Heart left ventricle (tissue), 13 donors: ENCODE results near the gene DCDC2C.

ENCODE experiments used
- CTCF ChIP-seq, 12 donors: fragments of 200-600 bp; sonication (generic) in 4 of 12; IDR thresholded peaks; one replicate each; pipeline versions ENCODE4 v1.5.0 to v1.8.0; 2018 to 2022; ENCODE audit warnings: antibody characterized with exemption in 12 of 12, mild to moderate bottlenecking in 5 of 12
- POLR2A ChIP-seq, 2 donors: fragments of 450-650 bp; IDR thresholded peaks; one replicate each; pipeline ENCODE4 v1.6.1; 2017; ENCODE audit warnings: antibody characterized with exemption in 2 of 2, mild to moderate bottlenecking in 2 of 2, moderate library complexity in 2 of 2
- donor health status: ischemic (EF 13 %, LVEDD 7.1; RV severe dilation, severe dysfunction).
- donor health status: DM: no; HTN: yes; CAD: no.
- donor health status: DM: no; HTN: no; CAD: no.
- donor health status: ischemic (EF 25% LVEDD 6.9; RV normal size, moderate dysfunction).
- donor health status: ischemic (EF 25% LVEDD 5.7; RV mildly dilated, moderate dysfunction).
- donor health status: ischemic (EF 35%, LVEDD 5.7; RV mildly dilated, moderate dysfunction).
- donor health status: nonischemic (EF 11% LVEDD 7.7; RV severe dilation, severe dysfunction).
- donor health status: DM: yes; HTN: yes; CAD: no.
- donor health status: PGD.
- donor health status: ischemic (EF 29% LVEDD 5.4; RV normal size, mild dysfunction).
- donor health status: nonischemic (EF 23%, LVEDD 6.1; RV moderate dilation, normal function).

GRCh38 chr2:3759331-3759730 is 56.0 kb downstream of the DCDC2C start:
- TF ChIP-seq CTCF (IDR thresholded peaks at IDR 0.05) (no peak), POLR2A (IDR thresholded peaks at IDR 0.05) (no peak)
